HepG2 (cell line): ENCODE measurements around the gene SAMD4B.
A peak's percentile ranks its signal among the peaks of the same experiment; 100 is the strongest.

Experiments used
- ZNF317 ChIP-seq: sonication (generic); formaldehyde crosslinking; IDR thresholded peaks from 2 replicates; pipeline ENCODE4 v1.5.0; 2020; ENCODE audit warnings: mild to moderate bottlenecking, missing genetic modification reagents
- ZNF790 ChIP-seq: sonication (generic); formaldehyde crosslinking; IDR thresholded peaks from 2 replicates; pipeline ENCODE4 v1.8.0; 2022; ENCODE audit warnings: missing genetic modification reagents, mild to moderate bottlenecking, borderline replicate concordance
- TF ChIP-seq, protein P1 (sequence below): sonication (generic); formaldehyde crosslinking; conservative IDR thresholded peaks from 2 replicates; pipeline ENCODE4 v1.4.0; 2020; ENCODE audit warnings: missing genetic modification reagents

DNA sequence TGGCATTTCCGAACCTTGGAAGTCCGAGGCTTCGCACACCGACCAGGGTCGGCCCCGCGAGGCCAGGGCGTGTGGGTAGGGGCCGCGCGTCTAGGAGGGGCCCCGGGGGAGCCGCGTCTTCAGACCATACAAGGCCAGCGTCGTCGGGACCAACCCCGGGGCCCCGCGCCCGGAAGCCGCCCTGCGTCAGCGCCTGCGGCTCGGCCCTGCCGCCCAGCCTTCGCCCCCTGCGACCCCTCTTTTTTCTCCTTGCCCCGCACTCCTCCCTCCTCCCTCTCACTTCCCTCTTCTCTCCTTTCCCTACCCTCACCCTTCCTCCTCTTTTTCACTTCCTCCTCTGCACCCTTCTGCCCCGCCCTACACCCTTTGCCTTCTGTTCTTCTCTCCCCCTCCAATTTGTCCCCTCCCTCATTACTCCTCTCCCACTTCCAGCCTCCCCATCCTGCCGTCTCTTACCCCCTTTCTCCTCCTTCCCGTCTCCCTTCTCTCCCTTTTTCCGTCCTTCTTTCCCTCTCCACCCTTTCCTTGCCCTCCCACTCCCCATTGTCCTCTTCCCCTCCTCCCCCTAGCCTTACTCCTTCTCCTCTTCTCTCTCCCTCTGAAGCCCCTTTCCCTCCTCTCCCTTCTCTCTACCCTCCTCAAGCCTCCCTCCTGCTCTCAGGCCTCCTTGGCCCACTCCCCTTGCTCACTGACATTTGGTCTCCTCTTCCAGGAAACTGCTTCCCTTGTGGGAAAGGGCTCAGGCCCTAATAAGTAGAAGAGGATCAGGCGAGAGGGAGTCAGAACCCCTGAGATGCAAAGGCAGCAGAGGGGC lies 68.0 kb downstream of the SAMD4B start:
- TF ChIP-seq, protein P1, sequence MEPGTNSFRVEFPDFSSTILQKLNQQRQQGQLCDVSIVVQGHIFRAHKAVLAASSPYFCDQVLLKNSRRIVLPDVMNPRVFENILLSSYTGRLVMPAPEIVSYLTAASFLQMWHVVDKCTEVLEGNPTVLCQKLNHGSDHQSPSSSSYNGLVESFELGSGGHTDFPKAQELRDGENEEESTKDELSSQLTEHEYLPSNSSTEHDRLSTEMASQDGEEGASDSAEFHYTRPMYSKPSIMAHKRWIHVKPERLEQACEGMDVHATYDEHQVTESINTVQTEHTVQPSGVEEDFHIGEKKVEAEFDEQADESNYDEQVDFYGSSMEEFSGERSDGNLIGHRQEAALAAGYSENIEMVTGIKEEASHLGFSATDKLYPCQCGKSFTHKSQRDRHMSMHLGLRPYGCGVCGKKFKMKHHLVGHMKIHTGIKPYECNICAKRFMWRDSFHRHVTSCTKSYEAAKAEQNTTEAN (CRISPR knock-in tag) = no peak
- peak; percentile 80; the same call in 1 of the 2 replicates for TF ChIP-seq ZNF790 (CRISPR knock-in tag)
- no peak for TF ChIP-seq ZNF317 (CRISPR knock-in tag)
